Subcutaneous adipose tissue (tissue), 4 donors: Measurements from ENCODE around the gene MGMT. TPM values are rescaled to one million over a fixed set of nuclear protein-coding genes. Genes with fewer than 3 reads are reported as not detected.

Experiments
- total RNA-seq, 4 donors: library from RNA; depleted of rRNA; stranded (reverse); fragments of >200 nt; gene quantifications; one replicate each; pipeline ENCODE4 v1.1.0, GENCODE V29; 2016
- TF ChIP-seq, protein P1 (sequence below): fragments of 450-650 bp; IDR thresholded peaks from one replicate; pipeline ENCODE4 v1.5.1; 2016; ENCODE audit warnings: low read depth, mild to moderate bottlenecking, control low read depth, antibody characterized with exemption, moderate library complexity

Gene MGMT
- 10 to 100 TPM; 27.5 to 74.8 (median 42.2) TPM for total RNA-seq

DNA sequence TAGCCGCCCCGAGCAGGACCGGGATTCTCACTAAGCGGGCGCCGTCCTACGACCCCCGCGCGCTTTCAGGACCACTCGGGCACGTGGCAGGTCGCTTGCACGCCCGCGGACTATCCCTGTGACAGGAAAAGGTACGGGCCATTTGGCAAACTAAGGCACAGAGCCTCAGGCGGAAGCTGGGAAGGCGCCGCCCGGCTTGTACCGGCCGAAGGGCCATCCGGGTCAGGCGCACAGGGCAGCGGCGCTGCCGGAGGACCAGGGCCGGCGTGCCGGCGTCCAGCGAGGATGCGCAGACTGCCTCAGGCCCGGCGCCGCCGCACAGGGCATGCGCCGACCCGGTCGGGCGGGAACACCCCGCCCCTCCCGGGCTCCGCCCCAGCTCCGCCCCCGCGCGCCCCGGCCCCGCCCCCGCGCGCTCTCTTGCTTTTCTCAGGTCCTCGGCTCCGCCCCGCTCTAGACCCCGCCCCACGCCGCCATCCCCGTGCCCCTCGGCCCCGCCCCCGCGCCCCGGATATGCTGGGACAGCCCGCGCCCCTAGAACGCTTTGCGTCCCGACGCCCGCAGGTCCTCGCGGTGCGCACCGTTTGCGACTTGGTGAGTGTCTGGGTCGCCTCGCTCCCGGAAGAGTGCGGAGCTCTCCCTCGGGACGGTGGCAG is at the start of gene MGMT:
MGMT (plus strand) TSS at position 539 of the 656 bp plus-strand sequence.
- TF ChIP-seq, protein P1, sequence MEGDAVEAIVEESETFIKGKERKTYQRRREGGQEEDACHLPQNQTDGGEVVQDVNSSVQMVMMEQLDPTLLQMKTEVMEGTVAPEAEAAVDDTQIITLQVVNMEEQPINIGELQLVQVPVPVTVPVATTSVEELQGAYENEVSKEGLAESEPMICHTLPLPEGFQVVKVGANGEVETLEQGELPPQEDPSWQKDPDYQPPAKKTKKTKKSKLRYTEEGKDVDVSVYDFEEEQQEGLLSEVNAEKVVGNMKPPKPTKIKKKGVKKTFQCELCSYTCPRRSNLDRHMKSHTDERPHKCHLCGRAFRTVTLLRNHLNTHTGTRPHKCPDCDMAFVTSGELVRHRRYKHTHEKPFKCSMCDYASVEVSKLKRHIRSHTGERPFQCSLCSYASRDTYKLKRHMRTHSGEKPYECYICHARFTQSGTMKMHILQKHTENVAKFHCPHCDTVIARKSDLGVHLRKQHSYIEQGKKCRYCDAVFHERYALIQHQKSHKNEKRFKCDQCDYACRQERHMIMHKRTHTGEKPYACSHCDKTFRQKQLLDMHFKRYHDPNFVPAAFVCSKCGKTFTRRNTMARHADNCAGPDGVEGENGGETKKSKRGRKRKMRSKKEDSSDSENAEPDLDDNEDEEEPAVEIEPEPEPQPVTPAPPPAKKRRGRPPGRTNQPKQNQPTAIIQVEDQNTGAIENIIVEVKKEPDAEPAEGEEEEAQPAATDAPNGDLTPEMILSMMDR: no peak

DNA sequence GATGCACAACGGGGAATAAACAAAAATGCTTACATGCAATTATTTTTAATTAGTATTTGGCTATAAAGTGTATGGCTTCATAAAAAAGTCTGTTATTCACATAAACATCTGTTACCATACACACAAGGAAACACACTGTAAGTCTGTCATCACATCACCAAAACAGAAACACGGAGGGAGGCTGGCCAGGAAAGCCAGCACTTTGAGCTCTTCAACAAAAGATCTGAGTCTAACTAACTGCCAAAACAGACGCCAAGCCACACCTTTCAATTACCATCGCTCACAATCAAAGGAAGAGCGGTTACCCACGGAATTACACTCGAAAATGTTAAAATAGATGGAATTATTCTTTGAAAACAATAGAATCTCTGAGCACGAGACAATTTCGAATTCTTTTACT is 49.2 kb upstream of the MGMT start:
- TF ChIP-seq, protein P1: no peak

DNA sequence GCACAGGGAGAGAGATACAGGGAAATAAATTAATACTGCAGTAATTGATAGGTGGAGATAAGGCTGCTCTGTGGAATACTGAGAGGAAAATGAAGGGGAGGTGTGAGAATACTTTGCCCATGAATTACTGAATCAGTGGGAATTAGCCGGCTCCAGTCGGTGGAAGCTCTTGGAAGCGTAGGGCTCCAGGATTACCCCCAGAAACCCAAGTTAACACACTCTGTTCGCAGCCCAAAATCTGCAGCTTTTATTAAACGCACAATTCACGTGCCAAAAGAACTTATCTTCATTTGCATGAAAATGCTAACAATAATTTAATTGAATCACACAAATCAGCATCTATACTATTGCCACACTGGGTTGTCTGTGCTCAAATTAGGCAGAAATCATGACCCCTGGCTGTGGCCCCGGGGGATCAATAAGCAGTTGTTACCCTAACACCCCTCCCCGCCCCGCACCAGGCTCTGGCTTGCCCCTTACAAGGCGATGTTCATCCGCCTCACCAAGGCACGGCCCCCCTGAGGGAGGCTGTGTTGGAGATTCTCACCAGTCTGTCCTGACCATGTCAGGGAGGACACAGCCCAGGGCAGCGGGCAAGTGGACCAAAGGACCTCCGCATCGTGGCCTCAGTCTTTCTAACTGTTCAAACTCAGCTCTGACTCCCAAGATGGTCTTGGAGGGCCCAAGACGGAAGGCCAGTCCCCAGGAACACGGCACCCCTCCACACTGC is 48.4 kb upstream of the MGMT start:
- TF ChIP-seq, protein P1: no peak

DNA sequence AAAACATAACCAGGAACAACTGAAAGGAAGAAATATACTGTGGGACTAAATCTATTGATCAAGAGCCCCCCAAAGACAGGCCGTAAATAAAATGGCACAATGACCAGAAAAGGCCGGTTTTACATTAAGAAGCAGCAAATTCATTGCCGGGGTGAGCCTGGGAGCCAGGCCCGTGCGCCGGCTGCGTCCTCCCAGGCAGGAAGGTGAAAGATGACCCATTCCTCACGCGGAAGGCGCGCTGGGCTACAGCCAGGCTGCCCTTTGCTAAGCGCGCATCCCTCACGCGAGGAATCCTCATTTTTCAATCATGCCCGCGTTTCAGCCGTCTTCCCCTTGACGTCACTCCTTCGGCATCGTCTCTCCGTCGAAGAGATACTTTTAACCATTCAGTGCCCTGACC is 47.6 kb upstream of the MGMT start:
- TF ChIP-seq, protein P1: no peak

DNA sequence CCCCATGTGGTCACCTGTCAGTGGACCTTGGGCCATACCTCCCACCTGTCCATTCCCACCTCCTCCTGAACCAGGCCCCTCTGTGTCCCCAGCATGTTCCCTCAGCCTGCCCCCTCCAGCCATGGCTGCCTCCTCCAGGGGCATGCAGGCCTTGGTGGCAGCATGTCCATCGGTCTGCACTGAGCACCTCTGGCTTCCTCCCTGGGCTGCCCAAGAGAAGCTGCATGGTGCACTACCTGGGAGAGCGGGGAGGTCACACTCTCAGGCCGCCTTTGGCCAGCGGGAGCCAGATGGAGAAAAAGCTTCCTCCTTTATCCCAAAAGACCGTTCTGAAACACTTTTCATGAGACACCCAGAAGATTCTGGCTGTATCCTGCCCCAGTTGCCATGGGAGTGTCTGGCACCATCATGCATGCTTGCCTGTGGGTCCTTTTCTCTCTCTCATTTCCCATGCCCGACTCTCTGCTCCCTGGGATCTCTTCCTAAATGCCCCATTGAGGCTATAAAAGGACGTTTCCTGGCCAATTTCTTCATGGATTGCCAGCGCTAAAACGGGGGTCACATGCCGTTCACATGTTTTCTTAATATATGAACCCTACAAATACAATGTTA is 45.5 kb upstream of the MGMT start:
- TF ChIP-seq, protein P1: no peak

DNA sequence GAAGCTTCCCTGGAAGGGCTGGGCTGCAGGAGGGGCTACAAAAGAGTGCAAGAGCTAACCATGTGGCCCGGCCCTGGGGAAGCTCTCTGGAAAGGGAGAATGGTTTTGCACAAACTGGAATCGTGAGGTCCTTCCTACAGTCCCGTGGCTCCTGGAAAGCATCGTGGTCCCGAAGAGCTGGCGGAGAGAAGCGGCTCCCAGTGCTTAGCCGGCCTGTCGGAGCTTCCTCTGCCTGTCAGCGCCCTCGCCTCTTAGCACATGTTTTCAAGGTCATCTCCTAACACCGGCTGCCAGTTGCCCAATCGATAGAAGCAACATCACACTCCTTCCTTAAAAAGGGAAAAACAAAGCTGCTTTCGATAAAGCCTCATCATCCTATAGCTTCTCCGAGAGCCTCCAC is 42.1 kb upstream of the MGMT start:
- TF ChIP-seq, protein P1: no peak

DNA sequence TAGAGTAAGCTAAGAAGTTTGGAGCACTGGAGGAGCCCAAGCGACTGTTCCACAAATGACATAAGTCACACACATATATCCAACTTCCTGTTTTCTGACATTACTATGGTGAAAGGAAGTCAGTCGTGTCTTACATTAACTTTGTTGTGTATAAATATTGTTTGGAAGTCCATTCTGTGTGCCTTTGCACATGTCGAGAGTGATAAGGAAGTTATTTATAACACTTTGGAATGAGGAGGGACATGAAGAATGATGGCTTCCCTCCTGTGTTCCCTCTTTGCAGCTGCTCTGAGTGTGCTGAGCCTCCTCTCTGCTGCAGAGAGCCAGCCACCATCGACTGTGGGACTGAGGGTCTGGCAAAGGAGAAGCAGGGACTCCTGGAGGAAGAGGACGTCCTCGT is 40.4 kb upstream of the MGMT start:
- TF ChIP-seq, protein P1: no peak
